HG02943 (cell line): ENCODE data around the gene RETREG3.
"Not testable (repeated sequence)": the region's sequence is repeated elsewhere in the genome, so short reads cannot be mapped to it uniquely, and the experiment has no call there.

Experiments
- ATAC-seq: cut with Tn5 transposase; IDR thresholded peaks from one replicate; pipeline ENCODE4 v1.9.1; 2021; ENCODE audit warnings: mild to moderate bottlenecking, low read depth, moderate library complexity; ENCODE audit not compliant: unreplicated experiment

RETREG3 gene

DNA sequence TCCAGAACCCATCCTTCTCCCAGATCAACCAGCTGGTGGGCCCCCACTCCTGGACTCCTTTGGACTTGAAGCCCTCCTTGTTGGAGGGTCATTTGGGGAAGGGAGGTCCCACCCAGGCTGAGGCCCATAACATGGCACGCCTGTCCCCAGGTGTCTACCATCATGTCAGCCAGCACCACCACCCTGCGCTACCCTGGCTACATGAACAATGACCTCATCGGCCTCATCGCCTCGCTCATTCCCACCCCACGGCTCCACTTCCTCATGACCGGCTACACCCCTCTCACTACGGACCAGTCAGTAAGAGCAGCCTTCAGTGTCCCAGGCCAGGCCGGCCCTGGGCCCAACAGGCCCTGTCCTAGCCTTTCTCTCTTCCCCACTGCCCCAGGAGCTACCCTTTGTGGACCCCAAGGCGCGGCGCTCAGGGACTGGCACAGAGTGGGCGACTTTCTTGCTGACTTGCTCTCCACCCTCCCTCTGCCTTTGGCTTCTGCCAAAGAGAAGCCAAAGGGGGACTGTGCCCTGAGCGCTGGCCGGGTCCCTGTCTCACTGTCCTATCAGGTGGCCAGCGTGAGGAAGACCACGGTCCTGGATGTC lies 4.6 kb upstream of the RETREG3 start:
- no peak for ATAC-seq

DNA sequence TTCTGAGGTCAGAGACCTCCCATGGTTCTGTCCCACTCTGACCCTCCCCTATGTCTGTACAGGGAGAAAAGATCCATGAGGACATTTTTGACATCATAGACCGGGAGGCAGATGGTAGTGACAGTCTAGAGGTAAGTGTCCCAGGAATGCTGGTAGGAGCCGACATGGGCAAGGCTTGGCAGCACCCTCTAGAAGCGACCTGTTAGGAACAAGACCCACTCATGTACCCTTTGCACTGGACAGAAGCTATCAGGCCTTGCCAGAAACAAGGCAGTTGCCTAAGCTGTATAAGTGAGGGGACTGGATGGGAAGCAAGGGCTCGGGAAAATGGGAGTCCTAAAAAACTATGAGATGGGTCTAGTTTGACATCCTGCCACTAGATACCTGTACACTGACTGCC lies 2.8 kb upstream of the RETREG3 start:
- no peak for ATAC-seq

DNA sequence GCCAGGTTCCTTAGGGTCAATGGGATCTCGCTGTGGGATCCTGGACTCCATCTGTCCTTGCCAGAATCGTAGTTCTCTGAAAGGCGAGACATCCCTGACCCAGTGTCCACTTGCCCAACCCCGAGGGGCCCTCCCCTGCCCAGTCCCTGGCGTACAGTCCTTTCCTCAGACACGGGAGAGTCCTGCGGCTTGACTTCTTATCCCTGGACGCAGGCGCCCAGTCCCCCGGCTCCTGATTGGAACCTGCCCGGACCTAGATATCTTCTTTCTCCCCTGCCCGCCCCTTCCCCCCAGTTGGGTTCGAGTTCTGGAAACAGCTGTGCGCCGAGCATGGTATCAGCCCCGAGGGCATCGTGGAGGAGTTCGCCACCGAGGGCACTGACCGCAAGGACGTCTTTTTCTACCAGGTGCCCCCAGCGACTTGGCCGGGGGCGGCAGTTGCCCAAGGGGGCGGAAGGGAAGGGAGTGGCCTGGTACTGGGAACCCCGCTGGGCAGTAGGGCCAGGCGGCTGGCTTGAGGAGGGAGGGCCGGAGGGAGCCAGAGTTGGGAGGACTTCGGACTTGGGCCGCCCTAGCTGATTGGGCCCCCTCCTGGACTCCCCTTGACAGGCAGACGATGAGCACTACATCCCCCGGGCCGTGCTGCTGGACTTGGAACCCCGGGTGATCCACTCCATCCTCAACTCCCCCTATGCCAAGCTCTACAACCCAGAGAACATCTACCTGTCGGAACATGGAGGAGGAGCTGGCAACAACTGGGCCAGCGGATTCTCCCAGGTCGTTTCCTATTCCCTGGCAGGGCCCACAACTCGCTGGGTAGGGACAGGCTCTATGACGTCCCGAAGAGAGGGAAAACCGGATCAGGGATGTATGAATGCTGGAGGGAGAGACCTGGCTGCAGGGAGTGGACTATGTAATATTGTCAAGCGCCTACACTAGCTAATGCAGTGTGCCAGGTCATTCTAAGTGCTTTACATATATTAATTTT lies 934 bp upstream of the RETREG3 start:
- ATAC-seq = not testable (repeated sequence)

- peak; percentile 30 for ATAC-seq
Measured at GRCh38 chr17:42608305-42609181, 631 bp downstream of the RETREG3 start.

GRCh38 chr17:42607769-42608168 lies 1.4 kb downstream of the RETREG3 start:
- no peak for ATAC-seq

DNA sequence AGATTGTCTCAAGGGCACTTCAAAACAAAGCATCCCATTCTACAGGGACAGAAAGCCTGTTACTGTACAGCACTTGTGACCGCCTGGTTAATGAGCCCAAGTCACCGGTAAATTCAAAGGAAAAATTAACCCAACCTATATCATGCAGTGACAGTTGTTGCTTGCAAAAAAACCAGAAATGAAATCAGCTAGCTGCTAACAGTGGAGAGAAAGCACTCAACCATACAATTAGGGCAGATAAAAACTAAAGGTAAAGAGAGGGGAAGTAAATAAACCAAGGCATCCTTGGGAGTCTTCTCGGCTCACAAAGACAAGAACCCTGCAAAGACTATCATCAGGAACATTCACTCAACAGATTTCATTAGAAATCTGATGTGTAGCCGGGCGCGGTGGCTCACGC lies 5.9 kb downstream of the RETREG3 start:
- ATAC-seq = no peak

GRCh38 chr17:42598905-42599304 lies 10.3 kb downstream of the RETREG3 start:
- no peak for ATAC-seq

GRCh38 chr17:42596386-42596785 lies 12.8 kb downstream of the RETREG3 start:
- ATAC-seq = no peak

- no peak for ATAC-seq
Measured at GRCh38 chr17:42591411-42591810, 17.8 kb downstream of the RETREG3 start.

GRCh38 chr17:42590886-42591285 lies 18.3 kb downstream of the RETREG3 start:
- no peak for ATAC-seq

GRCh38 chr17:42586514-42587230 lies 22.5 kb downstream of the RETREG3 start:
- ATAC-seq = no peak

GRCh38 chr17:42585353-42585752 lies 23.8 kb downstream of the RETREG3 start:
- no peak for ATAC-seq

DNA sequence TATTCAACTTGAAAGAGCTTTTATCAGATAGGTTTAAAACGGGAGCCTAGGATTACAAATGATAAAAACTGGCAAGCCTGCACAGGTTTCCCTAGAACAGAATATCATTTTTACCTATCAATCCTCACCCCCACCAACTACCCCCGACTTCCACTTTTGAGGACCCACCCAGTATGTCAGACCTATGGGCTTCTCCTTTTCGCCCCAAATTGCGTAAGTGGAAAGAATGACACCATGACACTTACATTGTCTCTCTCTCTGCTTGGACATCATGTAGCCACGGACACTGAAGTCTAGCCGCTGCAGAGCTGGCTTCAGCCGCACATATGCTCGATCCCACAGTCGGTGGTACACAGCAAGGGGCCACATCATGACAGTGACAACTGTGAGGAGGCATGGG lies 24.3 kb downstream of the RETREG3 start:
- no peak for ATAC-seq

DNA sequence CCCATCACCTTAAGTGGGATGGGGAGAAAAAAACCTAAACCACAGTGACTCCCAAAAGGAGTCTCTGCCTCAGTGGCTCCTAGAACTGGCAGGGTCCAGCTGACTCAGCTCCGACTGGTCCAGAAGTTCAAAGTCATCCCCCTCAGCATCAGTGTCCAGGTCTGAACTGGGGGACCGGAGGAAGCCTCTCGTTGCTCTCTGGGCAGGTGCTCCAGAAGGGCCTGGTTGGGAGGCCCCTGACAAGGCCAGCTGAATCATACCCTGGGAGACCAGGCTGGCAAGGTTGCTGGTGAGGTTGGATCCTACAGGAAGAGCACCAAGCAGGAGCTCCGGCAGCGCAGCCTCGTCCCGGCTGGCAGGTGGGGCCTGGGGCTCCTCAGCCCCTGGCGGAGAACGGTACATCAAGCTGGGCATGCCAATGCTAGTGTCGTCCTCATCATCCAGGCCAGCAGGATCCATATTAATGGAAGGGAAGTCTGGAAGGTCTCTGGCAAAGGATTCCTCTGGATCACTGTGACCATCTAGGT lies 27.4 kb downstream of the RETREG3 start:
- no peak for ATAC-seq

DNA sequence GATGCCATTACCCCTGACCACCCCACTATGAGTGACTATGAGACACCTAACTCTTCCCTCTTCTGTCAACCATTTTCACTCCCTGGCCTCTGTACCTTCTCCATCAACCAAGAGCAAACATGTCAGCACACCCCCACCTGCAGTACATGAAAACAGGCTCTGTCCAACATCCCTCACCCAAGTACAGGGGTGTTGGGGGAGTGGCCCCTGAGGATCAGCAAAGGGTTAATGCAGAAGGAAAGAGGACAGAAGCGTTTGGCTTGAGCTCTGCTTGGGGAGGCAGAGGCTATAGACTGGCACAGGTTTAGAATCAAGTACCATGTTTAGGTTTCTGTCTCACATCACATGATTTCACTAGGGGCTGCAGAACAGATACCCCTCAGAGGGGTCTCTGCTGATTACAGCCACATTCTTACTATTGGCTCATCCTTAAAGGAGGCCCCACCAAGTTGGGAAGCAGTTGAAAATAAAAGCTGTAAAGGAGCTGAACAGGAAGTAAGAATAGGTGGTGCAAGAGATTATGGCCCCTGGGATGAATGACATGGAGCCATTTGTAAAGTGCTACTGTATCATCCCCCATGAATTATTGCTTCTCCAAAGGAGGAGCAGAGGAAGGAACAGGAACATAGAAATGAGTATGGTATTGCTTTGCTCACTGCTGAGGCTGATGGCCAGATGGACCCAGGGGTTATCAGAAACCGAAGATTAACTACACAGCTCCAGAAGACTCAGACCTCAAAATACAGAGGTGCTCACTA lies 29.2 kb downstream of the RETREG3 start:
- ATAC-seq = no peak

DNA sequence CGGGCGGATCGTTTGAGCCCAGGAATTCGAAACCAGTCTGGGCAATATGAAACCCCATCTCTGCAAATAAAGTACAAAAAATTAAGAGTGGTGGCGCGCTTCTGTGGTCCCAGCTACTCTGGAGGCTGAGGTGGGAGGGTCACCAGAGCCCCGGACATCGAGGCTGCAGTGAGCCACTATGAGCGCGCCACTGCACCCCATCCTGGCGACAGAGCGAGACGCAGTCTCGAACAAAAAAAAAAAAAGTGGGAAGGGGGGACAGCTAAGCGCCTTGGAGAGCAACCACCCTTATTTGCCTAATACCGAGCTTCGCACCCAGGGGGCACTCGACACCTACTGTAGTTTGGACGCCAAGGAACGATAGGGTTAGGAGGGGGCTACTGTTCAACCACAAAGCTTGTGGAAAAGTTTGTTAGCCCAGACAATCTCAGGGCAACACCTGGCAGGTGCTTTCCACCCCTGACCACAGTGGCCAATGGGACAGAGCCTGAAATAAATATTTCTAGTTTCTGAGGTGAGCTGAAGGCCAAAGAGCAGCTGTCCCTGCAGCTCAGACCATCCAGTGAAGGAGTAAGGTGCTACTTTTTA lies 30.8 kb downstream of the RETREG3 start:
- peak; percentile 56 for ATAC-seq

DNA sequence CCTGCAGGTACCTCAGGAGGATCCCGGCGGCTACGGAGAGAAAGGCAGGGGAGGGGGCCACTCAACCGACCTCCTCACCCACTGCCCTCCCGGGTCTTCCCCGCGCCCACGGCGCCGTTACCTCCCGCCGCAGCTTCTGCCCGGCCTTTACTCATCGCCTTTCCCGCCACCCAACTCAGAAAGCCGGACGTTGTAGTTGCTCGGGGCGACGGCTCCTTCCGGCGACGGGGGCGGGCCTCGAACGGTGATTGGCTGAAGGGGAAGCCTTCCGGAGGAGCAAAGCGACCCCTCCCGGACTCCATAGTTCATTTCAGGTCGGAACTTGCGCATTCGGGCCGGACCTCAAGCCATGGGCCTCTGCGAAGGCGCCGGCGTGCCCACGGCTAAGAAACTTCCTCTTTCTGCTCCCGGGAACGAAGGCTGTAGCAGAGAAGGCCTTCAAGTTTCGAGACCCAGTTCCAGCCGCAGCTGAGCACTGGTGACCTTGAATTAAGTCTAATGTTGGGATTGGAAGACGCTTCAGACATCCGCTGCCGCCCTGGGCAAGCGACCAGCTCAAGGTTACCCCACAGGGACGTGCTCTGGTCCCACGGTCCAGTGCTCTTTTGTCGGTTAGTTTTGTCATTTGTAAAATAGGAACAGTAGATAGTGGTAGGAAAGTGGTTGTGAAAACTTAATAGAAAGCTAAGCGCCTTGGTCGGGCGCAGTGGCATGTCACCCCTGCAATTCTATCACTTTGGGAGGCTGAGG lies 31.5 kb downstream of the RETREG3 start, which contains the start of gene PSMC3IP:
PSMC3IP (minus strand) TSS at position 198 of the 750 bp plus-strand sequence; CDS start at position 155, 43 bp downstream.
- peak; percentile 67 for ATAC-seq

DNA sequence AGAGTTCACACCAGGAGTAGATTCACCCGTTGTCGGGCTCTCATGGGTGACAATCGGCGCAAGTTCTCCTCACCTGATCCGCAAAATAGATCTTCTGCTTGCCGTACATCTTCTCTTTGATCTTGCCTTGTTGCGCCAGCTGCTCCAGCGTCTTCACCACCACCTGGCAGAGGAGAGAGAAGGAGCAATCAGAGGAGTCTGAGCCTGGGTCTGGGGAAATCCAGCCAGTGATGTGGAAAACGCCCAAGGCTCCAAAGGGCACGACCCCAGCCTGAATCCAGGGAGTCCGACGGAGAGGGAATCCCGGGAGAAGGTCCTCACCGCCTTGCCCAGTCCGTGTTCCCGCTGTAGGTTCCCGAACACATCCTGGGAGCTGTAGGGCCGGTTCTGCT lies 32.0 kb downstream of the RETREG3 start:
- ATAC-seq = no peak
